GM19397 (cell line): Measurements from ENCODE around the gene ATXN2L.
"Not testable (repeated sequence)": the region's sequence is repeated elsewhere in the genome, so short reads cannot be mapped to it uniquely, and the experiment has no call there.

Source experiments
- ATAC-seq: cut with Tn5 transposase; IDR thresholded peaks from one replicate; pipeline ENCODE4 v1.9.1; 2021; ENCODE audit warnings: mild to moderate bottlenecking, moderate library complexity; ENCODE audit not compliant: unreplicated experiment

Gene ATXN2L, protein sequence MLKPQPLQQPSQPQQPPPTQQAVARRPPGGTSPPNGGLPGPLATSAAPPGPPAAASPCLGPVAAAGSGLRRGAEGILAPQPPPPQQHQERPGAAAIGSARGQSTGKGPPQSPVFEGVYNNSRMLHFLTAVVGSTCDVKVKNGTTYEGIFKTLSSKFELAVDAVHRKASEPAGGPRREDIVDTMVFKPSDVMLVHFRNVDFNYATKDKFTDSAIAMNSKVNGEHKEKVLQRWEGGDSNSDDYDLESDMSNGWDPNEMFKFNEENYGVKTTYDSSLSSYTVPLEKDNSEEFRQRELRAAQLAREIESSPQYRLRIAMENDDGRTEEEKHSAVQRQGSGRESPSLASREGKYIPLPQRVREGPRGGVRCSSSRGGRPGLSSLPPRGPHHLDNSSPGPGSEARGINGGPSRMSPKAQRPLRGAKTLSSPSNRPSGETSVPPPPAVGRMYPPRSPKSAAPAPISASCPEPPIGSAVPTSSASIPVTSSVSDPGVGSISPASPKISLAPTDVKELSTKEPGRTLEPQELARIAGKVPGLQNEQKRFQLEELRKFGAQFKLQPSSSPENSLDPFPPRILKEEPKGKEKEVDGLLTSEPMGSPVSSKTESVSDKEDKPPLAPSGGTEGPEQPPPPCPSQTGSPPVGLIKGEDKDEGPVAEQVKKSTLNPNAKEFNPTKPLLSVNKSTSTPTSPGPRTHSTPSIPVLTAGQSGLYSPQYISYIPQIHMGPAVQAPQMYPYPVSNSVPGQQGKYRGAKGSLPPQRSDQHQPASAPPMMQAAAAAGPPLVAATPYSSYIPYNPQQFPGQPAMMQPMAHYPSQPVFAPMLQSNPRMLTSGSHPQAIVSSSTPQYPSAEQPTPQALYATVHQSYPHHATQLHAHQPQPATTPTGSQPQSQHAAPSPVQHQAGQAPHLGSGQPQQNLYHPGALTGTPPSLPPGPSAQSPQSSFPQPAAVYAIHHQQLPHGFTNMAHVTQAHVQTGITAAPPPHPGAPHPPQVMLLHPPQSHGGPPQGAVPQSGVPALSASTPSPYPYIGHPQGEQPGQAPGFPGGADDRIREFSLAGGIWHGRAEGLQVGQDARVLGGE

DNA sequence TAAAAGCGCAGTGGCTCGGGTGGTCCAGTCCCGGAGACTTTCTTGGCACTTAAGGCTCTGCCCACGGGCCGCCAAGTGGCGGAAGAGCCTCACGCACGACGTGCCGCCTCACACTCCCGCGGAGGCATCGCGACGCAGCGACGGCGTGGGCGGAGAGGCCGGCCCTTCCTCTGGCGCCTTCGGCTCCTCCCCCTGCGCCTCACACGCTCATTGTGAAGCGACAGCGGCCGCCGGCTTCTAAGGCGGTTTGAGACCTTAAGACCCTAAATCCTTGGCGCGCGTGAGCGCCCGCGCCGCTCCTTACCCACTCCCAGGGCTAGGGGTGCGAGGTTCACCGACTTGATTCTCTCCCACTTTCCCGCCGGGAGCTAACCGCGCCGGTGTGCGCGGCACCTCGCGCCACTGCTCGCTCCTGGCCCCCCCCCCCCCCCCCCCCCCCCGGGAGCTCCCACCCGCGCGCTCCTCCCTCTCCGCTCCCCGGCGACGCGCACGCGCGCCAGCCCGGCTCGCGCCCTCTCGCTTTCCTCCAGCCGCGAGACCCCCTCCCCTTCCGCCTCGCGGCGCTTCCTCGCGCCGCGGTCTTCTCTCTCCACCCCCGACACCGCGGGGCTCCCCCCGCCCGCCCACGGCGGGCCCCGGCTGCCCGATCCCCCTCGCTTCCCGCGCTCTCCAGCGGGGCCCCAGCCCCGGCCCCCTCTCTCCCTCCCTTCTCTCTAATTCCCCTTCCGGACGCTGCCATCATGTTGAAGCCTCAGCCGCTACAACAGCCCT lies at the start of gene ATXN2L:
ATXN2L (plus strand) TSS at position 480 of the 771 bp plus-strand sequence; CDS start at position 741, 261 bp downstream.
- ATAC-seq, result peak; percentile 48

DNA sequence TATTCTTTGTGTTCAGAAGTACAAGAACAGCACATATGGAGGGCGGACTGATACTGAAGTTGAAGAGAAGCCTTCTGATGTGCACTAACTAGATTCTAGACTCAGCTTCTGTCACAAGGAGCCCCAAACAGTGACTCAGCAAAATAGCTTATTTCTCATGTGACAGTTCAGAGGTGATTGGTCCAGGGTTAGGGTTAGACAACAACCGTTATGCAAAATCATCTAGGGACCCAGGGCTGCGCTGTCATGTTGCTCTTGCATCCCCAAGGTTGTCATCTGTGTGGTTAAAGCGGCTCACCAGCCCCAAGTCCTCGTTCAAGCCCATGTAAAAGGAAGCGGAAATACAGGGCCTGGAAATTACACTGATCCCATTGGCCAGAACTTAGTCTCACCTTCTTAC lies 41.1 kb upstream of the ATXN2L start:
- not testable (repeated sequence) for ATAC-seq

DNA sequence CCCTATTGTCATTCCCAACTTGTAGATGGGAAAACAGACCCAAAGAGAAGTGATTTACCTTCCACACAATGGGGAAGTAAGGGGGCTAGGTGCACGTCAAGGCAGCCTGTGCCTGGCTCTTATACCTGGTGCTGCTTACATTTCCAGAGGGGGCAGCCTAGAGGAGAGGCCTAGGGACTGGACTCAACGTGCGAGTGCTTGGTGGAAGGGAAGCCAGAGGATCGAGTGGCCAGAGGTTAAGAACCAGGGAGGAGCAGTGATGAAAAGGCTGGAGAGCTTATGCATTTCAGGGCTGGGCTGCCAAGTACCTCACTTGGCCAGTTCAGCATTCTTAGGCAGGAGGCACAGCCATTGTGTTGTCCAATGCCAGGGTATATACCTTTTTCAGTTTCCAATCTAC lies 40.4 kb upstream of the ATXN2L start:
- not testable (repeated sequence) for ATAC-seq

DNA sequence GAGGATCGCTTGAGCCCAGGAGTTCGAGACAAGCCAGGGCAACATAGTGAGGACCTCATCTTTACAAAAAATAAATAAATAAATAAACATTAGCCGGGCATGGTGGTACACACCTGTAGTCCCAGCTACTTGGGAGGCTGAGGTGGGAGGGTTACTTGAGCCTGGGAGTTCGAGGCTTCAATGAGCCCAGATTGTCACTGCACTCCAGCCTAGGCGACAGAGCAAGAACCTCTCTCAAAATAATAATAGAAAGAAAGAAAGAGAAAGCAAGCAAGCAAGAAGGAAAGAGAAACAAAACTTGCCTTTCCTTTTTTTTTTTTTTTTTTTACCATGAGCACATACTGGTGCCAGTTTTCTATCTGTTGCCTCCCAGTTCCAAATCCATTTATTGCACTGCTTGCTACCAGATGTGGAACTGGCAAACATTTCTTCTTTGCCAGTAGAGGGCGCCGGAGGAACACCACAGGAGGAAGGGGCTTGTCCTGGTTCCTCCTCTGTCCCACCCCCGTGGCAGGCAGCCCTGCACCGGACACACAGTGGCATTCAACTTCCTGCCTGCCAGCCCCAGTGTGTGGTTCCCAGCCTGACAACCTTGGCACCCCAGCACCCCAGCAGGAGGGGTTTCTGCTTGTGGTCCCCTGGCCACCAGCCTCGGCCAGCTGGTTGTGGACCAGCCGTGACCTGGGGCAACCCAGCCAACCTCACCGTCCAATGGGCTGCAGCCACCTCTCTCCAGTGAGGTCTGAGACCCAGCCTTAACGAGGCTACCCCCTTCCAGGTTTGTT lies 20.4 kb upstream of the ATXN2L start:
- peak; percentile 69 for ATAC-seq

DNA sequence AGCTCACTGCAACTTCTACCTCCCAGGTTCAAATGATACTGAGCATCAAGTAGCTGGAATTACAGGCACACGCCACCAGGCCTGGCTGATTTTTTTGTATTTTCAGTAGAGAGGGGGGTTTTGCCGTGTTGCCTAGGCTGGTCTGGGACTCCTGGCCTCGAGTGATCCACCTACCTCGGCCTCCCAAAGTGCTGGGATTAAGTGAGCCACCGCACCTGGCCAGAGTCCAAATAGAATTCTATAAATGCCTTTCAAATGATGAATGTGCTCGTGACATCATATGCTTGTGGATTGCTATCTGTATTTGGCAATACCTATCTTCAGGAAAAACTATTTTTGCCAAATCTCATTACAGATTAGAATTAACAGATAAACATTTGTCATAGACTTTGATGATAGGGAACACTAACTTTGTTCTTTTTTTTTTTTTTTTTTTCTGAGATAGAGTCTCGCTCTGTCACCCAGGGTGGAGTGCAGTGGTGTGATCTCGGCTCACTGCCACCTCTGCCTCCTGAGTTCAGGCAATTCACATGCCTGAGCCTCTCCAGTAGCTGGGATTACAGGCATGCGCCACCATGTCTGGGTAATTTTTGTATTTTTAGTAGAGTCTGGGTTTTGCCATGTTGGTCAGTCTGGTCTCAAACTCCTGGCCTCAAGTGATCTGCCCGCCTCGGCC lies 15.2 kb upstream of the ATXN2L start:
- ATAC-seq, result not testable (repeated sequence)

DNA sequence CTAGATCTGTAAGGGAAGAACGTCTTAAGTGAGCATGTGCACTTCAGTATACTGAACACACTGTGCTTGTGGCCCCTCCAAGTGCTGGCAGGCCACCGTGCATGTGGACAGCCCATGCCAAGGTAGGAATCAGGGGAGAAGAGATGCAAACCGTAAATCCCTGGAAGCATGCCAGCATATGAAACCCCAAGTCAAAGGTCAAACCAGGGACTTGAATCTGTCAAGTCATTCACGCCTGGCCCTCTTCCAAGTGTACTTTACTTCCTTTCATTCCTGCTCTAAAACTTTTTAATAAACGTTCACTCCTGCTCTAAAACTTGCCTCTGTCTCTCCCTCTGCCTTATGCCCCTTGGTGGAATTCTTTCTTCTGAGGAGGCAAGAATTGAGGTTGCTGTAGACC lies 2.8 kb upstream of the ATXN2L start:
- ATAC-seq, result no peak

DNA sequence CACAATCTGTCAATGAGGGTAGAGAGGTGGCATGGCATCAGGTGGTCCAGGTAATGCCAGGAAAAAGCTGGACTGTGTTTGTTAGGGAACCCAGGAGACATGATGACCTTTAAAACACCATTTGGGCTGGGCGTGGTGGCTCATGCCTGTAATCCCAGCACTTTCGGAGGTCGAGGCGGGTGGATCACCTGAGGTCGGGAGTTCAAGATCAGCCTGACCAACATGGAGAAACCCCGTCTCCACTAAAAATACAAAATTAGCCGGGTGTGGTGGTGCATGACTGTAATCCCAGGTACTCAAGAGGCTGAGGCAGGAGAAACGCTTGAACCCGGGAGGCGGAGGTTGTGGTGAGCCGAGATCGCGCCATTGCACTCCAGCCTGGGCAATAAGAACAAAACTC lies 2.3 kb upstream of the ATXN2L start:
- not testable (repeated sequence) for ATAC-seq

DNA sequence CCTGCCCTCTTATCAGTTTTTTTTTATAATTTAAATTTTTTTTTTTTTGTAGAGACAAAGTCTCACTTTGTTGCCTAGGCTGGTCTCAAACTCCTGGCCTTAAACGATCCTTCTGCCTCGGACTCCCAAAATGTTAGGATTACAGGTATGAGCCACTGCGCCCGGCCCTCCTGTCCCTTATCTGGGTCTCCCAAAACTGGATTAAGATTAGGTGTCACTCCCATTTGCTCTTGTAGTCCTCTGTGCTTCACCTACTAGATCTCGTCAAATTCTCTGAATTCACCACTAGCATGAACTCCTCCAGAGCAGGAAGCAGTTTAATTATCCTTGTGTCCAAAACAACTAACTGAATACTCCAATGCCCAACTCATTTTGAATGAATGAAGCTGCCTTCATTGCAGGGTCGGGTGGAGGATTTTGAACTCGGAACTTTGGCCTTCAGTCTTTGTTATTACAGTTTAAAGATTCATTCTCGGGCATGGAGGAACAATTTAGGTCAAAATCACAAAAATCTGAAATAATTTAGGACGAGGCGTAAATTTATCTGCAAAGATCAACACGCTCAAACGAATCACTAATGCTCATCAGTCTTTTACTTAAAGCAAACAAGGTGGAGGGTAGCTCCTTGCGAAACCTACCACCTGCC lies 802 bp upstream of the ATXN2L start:
- ATAC-seq, result no peak

DNA sequence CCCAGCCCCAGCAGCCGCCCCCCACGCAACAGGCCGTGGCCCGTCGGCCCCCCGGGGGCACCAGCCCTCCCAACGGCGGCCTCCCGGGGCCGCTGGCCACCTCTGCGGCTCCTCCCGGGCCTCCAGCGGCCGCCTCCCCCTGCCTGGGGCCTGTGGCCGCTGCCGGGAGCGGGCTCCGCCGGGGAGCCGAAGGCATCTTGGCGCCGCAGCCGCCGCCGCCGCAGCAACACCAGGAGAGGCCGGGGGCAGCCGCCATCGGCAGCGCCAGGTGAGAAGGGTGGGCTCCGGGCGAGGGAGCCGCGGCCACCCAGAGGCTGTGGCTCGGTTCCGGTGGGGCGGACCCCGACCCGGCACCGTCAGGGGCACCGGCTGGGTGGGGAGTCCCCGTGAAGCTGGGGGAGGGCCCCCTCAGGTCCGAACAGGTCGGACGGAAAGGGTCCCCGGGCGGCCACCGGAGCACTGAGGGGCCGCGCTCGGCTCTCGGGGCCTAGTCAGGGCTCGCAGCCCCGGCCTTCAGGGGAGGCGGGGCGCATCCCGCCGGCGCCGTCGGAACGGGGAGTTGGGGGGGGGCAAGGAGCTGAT lies 583 bp downstream of the ATXN2L start:
- ATAC-seq, result peak; percentile 11

DNA sequence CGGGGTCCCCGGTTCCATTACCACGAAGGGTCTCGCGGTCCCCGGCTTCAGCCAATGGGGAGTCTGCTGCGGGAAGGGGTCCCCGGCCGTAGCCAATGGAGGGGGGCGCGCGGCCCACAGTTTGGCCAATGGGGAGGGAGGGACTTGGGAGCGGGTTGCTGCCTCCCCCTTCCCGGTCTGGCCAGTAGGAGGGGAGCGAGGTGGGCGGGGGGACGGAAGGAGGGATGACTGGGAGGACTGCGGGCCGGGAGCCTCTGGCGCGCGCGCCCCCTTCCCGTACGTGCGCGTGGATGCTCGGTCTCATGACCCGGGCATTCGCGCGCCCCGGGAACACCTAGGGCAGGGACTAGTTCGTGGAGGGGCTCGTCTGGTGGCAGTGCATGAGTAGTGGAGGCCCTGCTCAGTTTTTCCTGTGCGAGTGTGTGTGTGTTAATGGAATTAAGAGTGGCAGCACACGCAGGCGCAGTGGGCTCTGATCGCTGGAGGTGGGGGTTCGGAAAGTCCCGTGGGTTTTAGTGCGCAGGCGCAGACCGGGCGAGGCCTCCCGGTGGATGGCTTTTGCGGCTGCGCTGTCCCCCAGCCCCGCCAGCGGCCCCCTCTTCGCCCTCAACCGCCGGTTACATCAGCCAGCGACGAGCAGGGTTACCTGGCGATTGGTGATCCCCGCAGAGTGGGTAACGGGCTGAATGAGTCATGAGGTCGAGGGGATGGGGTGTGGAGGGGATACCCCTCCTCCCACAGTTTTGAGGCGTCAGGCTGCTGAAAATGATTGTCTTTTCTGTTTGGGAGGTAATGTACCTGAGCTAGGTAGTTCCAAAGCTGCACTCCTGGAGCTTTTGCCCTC lies 1.3 kb downstream of the ATXN2L start:
- peak; percentile 62 for ATAC-seq

DNA sequence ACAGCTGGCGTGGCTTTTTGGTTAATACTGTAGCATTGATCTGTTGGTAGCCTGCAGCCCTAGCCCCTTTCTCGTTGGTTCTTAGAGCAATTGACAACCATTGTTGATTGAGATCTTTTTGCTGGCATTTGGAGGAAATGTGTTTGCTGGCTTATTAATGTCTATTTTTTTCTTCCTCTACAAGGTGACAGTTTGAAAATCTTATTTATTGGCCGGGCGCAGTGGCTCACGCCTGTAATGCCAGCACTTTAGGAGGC lies 1.8 kb downstream of the ATXN2L start:
- no peak for ATAC-seq

DNA sequence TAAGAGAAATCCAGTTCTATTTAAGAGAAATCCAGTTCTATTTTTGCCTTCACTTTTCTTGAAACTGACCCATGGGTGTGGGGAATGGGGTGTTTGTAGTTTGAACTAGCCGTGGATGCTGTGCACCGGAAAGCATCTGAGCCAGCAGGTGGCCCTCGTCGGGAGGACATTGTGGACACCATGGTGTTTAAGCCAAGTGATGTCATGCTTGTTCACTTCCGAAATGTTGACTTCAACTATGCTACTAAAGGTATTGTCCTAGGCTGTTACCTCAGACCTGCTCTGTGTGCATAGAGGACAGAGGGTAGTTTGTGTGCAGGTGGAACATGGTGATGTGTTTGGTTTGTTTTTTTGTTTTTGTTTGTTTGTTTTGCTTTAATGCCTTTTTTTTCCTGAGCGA lies 3.3 kb downstream of the ATXN2L start:
- ATAC-seq, result no peak

DNA sequence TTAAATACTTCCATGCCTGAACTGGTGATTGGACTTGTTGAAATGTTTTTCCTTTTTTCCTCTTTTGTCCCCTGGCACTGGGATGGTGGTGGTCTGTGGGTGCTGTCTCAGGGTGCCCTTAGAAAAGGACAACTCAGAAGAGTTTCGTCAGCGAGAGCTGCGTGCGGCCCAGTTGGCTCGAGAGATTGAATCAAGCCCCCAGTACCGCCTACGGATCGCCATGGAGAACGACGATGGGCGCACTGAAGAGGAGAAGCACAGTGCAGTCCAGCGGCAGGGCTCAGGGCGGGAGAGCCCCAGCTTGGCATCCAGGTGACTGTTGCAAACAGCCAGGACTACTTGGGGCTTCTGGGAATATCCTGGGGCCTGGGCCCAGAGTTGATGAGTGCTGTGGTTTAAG lies 6.9 kb downstream of the ATXN2L start:
- ATAC-seq, result no peak

DNA sequence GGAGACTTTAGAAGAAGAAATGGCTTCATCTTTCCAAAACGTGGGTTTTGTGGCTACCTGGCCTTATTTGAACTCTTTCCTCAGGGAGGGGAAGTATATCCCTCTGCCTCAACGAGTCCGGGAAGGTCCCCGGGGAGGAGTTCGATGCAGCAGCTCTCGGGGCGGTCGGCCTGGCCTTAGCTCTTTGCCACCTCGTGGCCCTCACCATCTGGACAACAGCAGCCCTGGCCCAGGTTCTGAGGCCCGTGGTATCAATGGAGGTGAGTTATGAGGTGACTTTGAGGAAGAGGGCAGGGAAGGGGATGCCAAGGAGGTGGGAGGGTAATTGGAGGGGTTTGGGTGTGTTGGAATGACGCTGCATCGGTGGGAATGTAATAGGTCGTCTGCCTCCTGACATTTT lies 7.7 kb downstream of the ATXN2L start:
- no peak for ATAC-seq

DNA sequence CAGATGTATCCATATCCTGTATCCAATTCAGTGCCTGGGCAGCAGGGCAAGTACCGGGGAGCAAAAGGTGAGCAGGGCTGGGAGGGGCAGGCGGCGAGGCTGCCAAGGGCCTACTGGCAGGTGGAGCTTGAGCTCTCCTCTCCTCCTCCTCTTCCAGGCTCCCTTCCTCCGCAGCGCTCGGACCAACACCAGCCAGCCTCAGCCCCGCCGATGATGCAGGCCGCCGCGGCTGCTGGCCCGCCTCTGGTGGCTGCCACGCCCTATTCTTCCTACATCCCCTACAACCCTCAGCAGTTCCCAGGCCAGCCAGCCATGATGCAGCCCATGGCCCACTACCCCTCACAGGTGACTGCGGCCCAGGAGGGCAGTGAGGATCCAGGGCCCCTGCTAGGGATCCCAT lies 11.6 kb downstream of the ATXN2L start:
- no peak for ATAC-seq

DNA sequence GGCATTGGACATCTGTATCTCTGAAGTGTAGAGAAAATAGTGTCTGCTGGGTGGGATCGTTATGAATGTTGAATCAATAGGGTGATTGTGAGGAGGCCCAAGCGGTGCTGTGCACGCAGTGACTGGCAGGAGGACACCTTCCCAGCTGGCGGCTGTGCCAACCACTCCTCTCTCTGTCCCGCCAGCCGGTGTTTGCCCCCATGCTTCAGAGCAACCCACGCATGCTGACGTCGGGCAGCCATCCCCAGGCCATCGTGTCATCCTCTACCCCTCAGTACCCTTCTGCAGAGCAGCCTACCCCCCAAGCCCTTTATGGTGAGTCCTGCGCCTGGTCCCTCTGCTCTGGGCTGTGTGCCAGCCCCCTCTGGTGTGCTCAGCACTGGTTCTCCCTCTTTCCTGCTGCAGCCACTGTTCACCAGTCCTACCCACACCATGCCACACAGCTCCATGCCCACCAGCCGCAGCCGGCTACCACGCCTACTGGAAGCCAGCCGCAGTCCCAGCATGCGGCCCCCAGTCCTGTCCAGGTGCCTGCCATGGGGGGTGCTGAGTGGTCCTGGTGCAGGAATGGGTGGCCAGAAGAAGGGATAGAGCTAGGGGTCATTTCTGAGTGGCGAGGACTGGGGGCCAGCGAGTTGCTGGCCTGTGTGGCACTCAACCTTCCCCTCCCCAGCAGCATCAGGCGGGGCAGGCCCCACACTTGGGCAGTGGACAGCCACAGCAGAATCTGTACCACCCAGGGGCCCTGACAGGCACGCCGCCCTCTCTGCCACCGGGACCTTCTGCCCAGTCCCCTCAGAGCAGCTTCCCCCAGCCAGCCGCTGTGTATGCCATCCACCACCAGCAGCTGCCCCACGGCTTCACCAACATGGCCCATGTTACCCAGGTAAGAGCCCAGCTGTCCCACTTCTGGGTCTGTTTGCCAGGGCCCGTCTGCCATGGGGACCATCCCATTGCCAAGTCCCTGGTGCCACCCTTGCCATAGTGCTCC lies 12.4 kb downstream of the ATXN2L start:
- no peak for ATAC-seq
